NCI-H146 treated with DMSO at 0.1 percent for 48 hours (cell line): ENCODE results near the gene MIS18BP1.
"Not testable (repeated sequence)": the region's sequence is repeated elsewhere in the genome, so short reads cannot be mapped to it uniquely, and the experiment has no call there.

ENCODE experiments used
- DNase-seq: peaks from one replicate; lab custom pipeline; 2025; ENCODE audit not compliant: unreplicated experiment; lab: John Stamatoyannopoulos, UW

MIS18BP1 gene

GRCh38 chr14:45253070-45253753 is at the start of gene MIS18BP1:
TSS of gene MIS18BP1 (minus strand) at chr14:45253202. CDS start at chr14:45247286, 5,916 bp downstream.
- DNase-seq, result peak; percentile 66

- no peak for DNase-seq
Measured at GRCh38 chr14:45298423-45299117, 45.6 kb upstream of the MIS18BP1 start.

GRCh38 chr14:45294796-45295195 is 41.8 kb upstream of the MIS18BP1 start:
- not testable (repeated sequence) for DNase-seq

GRCh38 chr14:45290547-45290946 is 37.5 kb upstream of the MIS18BP1 start:
- DNase-seq, result no peak

GRCh38 chr14:45287610-45288009 is 34.6 kb upstream of the MIS18BP1 start:
- DNase-seq, result no peak

GRCh38 chr14:45284802-45285201 is 31.8 kb upstream of the MIS18BP1 start:
- DNase-seq, result no peak

GRCh38 chr14:45281731-45282400 is 28.9 kb upstream of the MIS18BP1 start:
- not testable (repeated sequence) for DNase-seq

GRCh38 chr14:45271858-45272537 is 19.0 kb upstream of the MIS18BP1 start:
- DNase-seq, result no peak

GRCh38 chr14:45270031-45270430 is 17.0 kb upstream of the MIS18BP1 start:
- no peak for DNase-seq

GRCh38 chr14:45267071-45267470 is 14.1 kb upstream of the MIS18BP1 start:
- no peak for DNase-seq

GRCh38 chr14:45262637-45263036 is 9.6 kb upstream of the MIS18BP1 start:
- no peak for DNase-seq

GRCh38 chr14:45261209-45261608 is 8.2 kb upstream of the MIS18BP1 start:
- no peak for DNase-seq

GRCh38 chr14:45258805-45259204 is 5.8 kb upstream of the MIS18BP1 start:
- DNase-seq, result no peak

- no peak for DNase-seq
Measured at GRCh38 chr14:45258073-45258472, 5.1 kb upstream of the MIS18BP1 start.

- DNase-seq, result no peak
Measured at GRCh38 chr14:45254771-45255170, 1.8 kb upstream of the MIS18BP1 start.

- DNase-seq, result no peak
Measured at GRCh38 chr14:45253754-45254310, 830 bp upstream of the MIS18BP1 start.

- no peak for DNase-seq
Measured at GRCh38 chr14:45252366-45253069, 484 bp downstream of the MIS18BP1 start.

GRCh38 chr14:45251912-45252311 is 1.1 kb downstream of the MIS18BP1 start:
- DNase-seq, result no peak

GRCh38 chr14:45249856-45250575 is 3.0 kb downstream of the MIS18BP1 start:
- no peak for DNase-seq

GRCh38 chr14:45247427-45247826 is 5.6 kb downstream of the MIS18BP1 start:
- DNase-seq, result no peak
